GM23338 (cell line): ENCODE measurements around the gene AGXT2. TPM values are rescaled to one million over a fixed set of nuclear protein-coding genes. Genes with fewer than 3 reads are reported as not detected.

ENCODE experiments used
- ATAC-seq: fragments of 200-7000 bp; cut with Tn5 transposase; 3 replicates; pipeline ENCODE4 v1.9.1; 2020
- DNase-seq: peaks from one replicate; pipeline ENCODE4 v3.0.0-alpha.2; 2015; ENCODE audit warnings: low spot score
- H2AFZ ChIP-seq: fragments of 200-600 bp; sonication (generic); 2 replicates; pipeline ENCODE4 v1.8.0; 2016; ENCODE audit warnings: antibody characterized with exemption, mild to moderate bottlenecking, moderate library complexity
- H3F3A ChIP-seq: fragments of 200-600 bp; sonication (generic); replicated peaks from 2 replicates; pipeline ENCODE4 v1.8.0; 2017; ENCODE audit warnings: antibody characterized with exemption, mixed run types, low read depth
- H3K27ac ChIP-seq: fragments of 200-600 bp; sonication (generic); 2 replicates; pipeline ENCODE4 v1.6.1; 2016; ENCODE audit warnings: low read depth
- H3K27me3 ChIP-seq: fragments of 200-600 bp; sonication (generic); 2 replicates; pipeline ENCODE4 v1.8.0; 2016; ENCODE audit warnings: mild to moderate bottlenecking, mixed run types, moderate library complexity; ENCODE audit not compliant: insufficient read depth
- H3K36me3 ChIP-seq: fragments of 200-600 bp; sonication (generic); 2 replicates; pipeline ENCODE4 v1.8.0; 2016; ENCODE audit warnings: mild to moderate bottlenecking; ENCODE audit not compliant: insufficient read depth
- H3K4me1 ChIP-seq: fragments of 200-600 bp; sonication (generic); 2 replicates; pipeline ENCODE4 v1.8.0; 2016; ENCODE audit warnings: mild to moderate bottlenecking, moderate library complexity; ENCODE audit not compliant: insufficient read depth
- H3K4me2 ChIP-seq: fragments of 200-600 bp; sonication (generic); 2 replicates; pipeline ENCODE4 v1.7.1; 2017; ENCODE audit warnings: mixed run types
- H3K4me3 ChIP-seq: fragments of 200-600 bp; sonication (generic); 2 replicates; pipeline ENCODE4 v1.6.1; 2016; ENCODE audit warnings: mixed run types
- H3K79me2 ChIP-seq: fragments of 200-600 bp; sonication (generic); replicated peaks from 2 replicates; pipeline ENCODE4 v1.8.0; 2017; ENCODE audit warnings: mild to moderate bottlenecking; ENCODE audit not compliant: insufficient read depth
- H3K9me2 ChIP-seq: fragments of 200-600 bp; sonication (generic); 2 replicates; pipeline ENCODE4 v1.8.0; 2017; ENCODE audit not compliant: insufficient read depth
- H4K20me1 ChIP-seq: fragments of 200-600 bp; sonication (generic); replicated peaks from 2 replicates; pipeline ENCODE4 v1.8.0; 2017; ENCODE audit warnings: mild to moderate bottlenecking; ENCODE audit not compliant: insufficient read depth
- H3K27ac Mint-ChIP-seq: 2 replicates; pipeline ENCODE4 v1.8.0; 2020; ENCODE audit warnings: inconsistent platforms, mild to moderate bottlenecking, moderate library complexity, mixed read lengths
- H3K27me3 Mint-ChIP-seq: 3 replicates; pipeline ENCODE4 v1.8.0; 2022; ENCODE audit warnings: low read depth, mild to moderate bottlenecking, moderate library complexity, mixed read lengths, inconsistent platforms; ENCODE audit not compliant: insufficient read depth, poor library complexity
- H3K36me3 Mint-ChIP-seq: 3 replicates; pipeline ENCODE4 v1.8.0; 2021; ENCODE audit warnings: low read depth, mild to moderate bottlenecking, inconsistent platforms, moderate library complexity, mixed read lengths
- H3K4me1 Mint-ChIP-seq: 3 replicates; pipeline ENCODE4 v1.8.0; 2020; ENCODE audit warnings: mild to moderate bottlenecking, inconsistent platforms, mixed read lengths
- H3K4me3 Mint-ChIP-seq: 3 replicates; pipeline ENCODE4 v1.8.0; 2021; ENCODE audit warnings: moderate library complexity, mild to moderate bottlenecking, inconsistent platforms, mixed read lengths
- H3K9me3 Mint-ChIP-seq: 3 replicates; pipeline ENCODE4 v1.8.0; 2020; ENCODE audit warnings: moderate library complexity, mild to moderate bottlenecking, inconsistent platforms, mixed read lengths
- CREB1 ChIP-seq: fragments of 250-450 bp; sonication (Bioruptor Pico); IDR thresholded peaks from 2 replicates; pipeline ENCODE4 v1.5.0; 2020; ENCODE audit warnings: low read depth, mild to moderate bottlenecking, moderate library complexity
- EZH2 ChIP-seq: fragments of 200-600 bp; sonication (generic); IDR thresholded peaks from one replicate; pipeline ENCODE4 v1.8.0; 2017; ENCODE audit warnings: antibody characterized with exemption, mild to moderate bottlenecking, low read depth; ENCODE audit not compliant: unreplicated experiment
- EZH2phosphoT487 ChIP-seq: fragments of 200-600 bp; sonication (generic); IDR thresholded peaks from one replicate; pipeline ENCODE4 v1.8.1; 2018; ENCODE audit warnings: antibody characterized with exemption; ENCODE audit not compliant: unreplicated experiment
- JUNB ChIP-seq: IDR thresholded peaks from one replicate; pipeline ENCODE4 v1.6.1; 2016; ENCODE audit warnings: antibody characterized with exemption; ENCODE audit not compliant: unreplicated experiment
- NANOG ChIP-seq: IDR thresholded peaks from 2 replicates; pipeline ENCODE4 v1.6.1; 2016; ENCODE audit warnings: antibody characterized with exemption, borderline replicate concordance
- POLR2AphosphoS5 ChIP-seq: IDR thresholded peaks from 2 replicates; pipeline ENCODE4 v1.6.1; 2016; ENCODE audit warnings: antibody characterized with exemption, low read depth
- STAT1 ChIP-seq: IDR thresholded peaks from one replicate; pipeline ENCODE4 v1.6.1; 2016; ENCODE audit warnings: antibody characterized with exemption; ENCODE audit not compliant: unreplicated experiment
- ZNF114 ChIP-seq: fragments of 250-450 bp; sonication (Bioruptor Pico); IDR thresholded peaks from 2 replicates; pipeline ENCODE4 v1.5.0; 2020; ENCODE audit warnings: mild to moderate bottlenecking, moderate library complexity
- ZNF331 ChIP-seq: fragments of 250-450 bp; sonication (Bioruptor Pico); IDR thresholded peaks from 2 replicates; pipeline ENCODE4 v1.5.0; 2020; ENCODE audit warnings: low read depth, mild to moderate bottlenecking, moderate library complexity
- polyA plus RNA-seq: library from polyadenylated mRNA; unstranded; fragments of >200 nt; fragmentation: Nextera tagmentation; extraction: Ambion mirVana; gene quantifications from 2 replicates; pipeline ENCODE4 v1.2.1, GENCODE V29; 2016
- total RNA-seq: library from RNA; depleted of rRNA; stranded (reverse); fragments of >200 nt; shearing (Covaris generic); gene quantifications from 2 replicates; pipeline ENCODE4 v1.2.3, GENCODE V29; 2014
- TF ChIP-seq, protein P1 (sequence below), 2 experiments: fragments of 200-600 bp in 1 of 2; sonication (generic) in 1 of 2; conservative IDR thresholded peaks; 2 replicates each; pipeline versions ENCODE4 v1.5.1 to v1.6.1; 2016 to 2017; ENCODE audit warnings: antibody characterized with exemption in 2 of 2, low read depth in 2 of 2, mild to moderate bottlenecking in 2 of 2, moderate library complexity in 1 of 2
- TF ChIP-seq, protein P2 (sequence below): fragments of 250-450 bp; sonication (Bioruptor Pico); IDR thresholded peaks from 2 replicates; pipeline ENCODE4 v1.5.0; 2020; ENCODE audit warnings: mild to moderate bottlenecking, moderate library complexity
- TF ChIP-seq, protein P3 (sequence below): IDR thresholded peaks from one replicate; pipeline ENCODE4 v1.6.1; 2018; ENCODE audit warnings: antibody characterized with exemption; ENCODE audit not compliant: unreplicated experiment

Gene AGXT2
- total and polyA plus RNA-seq, 2 experiments from 2014 or later = not detected

DNA sequence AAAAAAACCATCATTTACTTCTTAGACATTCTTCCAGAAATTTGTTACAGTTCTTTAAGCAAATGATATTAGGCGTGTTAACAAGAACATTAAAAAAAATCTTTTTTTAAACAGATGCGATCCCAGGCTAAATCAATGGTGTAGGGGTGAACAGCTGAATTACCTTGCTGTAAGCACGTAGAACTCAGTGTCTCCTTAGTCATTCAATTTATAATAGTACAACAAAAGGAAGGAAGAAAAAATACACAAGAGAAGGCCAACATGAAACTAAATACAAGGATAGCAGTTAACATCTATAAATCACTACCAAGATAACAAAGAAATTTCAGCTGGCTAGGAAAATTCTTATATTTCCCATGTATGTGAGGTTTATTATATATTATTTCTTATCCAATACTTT lies 35.4 kb downstream of the AGXT2 start:
- no peaks in the 10 kb centered on the region for H3F3A ChIP-seq
- H3K36me3 ChIP-seq = no peaks in the 10 kb centered on the region
- no peak overlapping the region for H2AFZ ChIP-seq
- H3K27ac Mint-ChIP-seq = no peak overlapping the region
- H3K4me3 ChIP-seq = no peak overlapping the region
- no peaks in the 10 kb centered on the region for H3K27me3 ChIP-seq
- H3K27me3 Mint-ChIP-seq = peaks cover 4% of the 10 kb centered on the region
- H3K36me3 Mint-ChIP-seq = no peaks in the 10 kb centered on the region
- H3K79me2 ChIP-seq = no peaks in the 10 kb centered on the region
- no peaks in the 10 kb centered on the region for H3K4me1 ChIP-seq
- no peaks in the 10 kb centered on the region for H3K9me3 Mint-ChIP-seq
- no peak overlapping the region for H3K4me3 Mint-ChIP-seq
- no peak for ATAC-seq
- DNase-seq = no peak
- 0 out of 2 replicates have a peak, but pooled peaks cover 3% of the 10 kb centered on the region for H3K9me2 ChIP-seq
- H3K27ac ChIP-seq = no peak overlapping the region
- no peak overlapping the region for H3K4me2 ChIP-seq
- H4K20me1 ChIP-seq = no peaks in the 10 kb centered on the region
- no peaks in the 10 kb centered on the region for H3K4me1 Mint-ChIP-seq
- TF ChIP-seq EZH2 = no peak
- TF ChIP-seq, protein P1, sequence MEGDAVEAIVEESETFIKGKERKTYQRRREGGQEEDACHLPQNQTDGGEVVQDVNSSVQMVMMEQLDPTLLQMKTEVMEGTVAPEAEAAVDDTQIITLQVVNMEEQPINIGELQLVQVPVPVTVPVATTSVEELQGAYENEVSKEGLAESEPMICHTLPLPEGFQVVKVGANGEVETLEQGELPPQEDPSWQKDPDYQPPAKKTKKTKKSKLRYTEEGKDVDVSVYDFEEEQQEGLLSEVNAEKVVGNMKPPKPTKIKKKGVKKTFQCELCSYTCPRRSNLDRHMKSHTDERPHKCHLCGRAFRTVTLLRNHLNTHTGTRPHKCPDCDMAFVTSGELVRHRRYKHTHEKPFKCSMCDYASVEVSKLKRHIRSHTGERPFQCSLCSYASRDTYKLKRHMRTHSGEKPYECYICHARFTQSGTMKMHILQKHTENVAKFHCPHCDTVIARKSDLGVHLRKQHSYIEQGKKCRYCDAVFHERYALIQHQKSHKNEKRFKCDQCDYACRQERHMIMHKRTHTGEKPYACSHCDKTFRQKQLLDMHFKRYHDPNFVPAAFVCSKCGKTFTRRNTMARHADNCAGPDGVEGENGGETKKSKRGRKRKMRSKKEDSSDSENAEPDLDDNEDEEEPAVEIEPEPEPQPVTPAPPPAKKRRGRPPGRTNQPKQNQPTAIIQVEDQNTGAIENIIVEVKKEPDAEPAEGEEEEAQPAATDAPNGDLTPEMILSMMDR (conservative IDR thresholded peaks at IDR 0.05; ENCODE audit: low read depth in 2 of 2) = no peak

DNA sequence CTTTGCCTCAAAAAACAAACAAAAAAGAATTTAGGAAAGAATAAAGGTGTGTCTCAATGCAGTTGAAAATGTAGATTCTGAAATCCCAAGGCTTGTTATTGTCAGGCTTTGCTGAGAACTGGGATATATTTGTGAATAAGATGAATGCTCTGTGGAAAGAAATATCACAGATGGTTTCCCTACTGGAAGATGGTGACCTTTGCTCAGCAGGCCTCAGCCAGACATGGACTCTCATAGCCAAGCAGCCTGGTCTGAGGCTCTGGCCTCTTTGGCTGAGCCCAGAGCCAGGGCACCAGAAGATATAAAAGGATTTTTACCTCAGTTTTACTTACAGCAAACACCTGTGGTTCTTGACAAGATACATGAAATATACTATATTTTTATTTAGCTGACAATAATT lies 37.1 kb downstream of the AGXT2 start:
- no peak overlapping the region for H3K27ac ChIP-seq
- no peak for ATAC-seq
- TF ChIP-seq STAT1 (no peak), POLR2AphosphoS5 (no peak), ZNF114 (no peak), CREB1 (CRISPR knock-in tag) (no peak), EZH2 (no peak), NANOG (no peak), JUNB (no peak), EZH2phosphoT487 (no peak), ZNF331 (CRISPR knock-in tag) (no peak)
- TF ChIP-seq, protein P2, sequence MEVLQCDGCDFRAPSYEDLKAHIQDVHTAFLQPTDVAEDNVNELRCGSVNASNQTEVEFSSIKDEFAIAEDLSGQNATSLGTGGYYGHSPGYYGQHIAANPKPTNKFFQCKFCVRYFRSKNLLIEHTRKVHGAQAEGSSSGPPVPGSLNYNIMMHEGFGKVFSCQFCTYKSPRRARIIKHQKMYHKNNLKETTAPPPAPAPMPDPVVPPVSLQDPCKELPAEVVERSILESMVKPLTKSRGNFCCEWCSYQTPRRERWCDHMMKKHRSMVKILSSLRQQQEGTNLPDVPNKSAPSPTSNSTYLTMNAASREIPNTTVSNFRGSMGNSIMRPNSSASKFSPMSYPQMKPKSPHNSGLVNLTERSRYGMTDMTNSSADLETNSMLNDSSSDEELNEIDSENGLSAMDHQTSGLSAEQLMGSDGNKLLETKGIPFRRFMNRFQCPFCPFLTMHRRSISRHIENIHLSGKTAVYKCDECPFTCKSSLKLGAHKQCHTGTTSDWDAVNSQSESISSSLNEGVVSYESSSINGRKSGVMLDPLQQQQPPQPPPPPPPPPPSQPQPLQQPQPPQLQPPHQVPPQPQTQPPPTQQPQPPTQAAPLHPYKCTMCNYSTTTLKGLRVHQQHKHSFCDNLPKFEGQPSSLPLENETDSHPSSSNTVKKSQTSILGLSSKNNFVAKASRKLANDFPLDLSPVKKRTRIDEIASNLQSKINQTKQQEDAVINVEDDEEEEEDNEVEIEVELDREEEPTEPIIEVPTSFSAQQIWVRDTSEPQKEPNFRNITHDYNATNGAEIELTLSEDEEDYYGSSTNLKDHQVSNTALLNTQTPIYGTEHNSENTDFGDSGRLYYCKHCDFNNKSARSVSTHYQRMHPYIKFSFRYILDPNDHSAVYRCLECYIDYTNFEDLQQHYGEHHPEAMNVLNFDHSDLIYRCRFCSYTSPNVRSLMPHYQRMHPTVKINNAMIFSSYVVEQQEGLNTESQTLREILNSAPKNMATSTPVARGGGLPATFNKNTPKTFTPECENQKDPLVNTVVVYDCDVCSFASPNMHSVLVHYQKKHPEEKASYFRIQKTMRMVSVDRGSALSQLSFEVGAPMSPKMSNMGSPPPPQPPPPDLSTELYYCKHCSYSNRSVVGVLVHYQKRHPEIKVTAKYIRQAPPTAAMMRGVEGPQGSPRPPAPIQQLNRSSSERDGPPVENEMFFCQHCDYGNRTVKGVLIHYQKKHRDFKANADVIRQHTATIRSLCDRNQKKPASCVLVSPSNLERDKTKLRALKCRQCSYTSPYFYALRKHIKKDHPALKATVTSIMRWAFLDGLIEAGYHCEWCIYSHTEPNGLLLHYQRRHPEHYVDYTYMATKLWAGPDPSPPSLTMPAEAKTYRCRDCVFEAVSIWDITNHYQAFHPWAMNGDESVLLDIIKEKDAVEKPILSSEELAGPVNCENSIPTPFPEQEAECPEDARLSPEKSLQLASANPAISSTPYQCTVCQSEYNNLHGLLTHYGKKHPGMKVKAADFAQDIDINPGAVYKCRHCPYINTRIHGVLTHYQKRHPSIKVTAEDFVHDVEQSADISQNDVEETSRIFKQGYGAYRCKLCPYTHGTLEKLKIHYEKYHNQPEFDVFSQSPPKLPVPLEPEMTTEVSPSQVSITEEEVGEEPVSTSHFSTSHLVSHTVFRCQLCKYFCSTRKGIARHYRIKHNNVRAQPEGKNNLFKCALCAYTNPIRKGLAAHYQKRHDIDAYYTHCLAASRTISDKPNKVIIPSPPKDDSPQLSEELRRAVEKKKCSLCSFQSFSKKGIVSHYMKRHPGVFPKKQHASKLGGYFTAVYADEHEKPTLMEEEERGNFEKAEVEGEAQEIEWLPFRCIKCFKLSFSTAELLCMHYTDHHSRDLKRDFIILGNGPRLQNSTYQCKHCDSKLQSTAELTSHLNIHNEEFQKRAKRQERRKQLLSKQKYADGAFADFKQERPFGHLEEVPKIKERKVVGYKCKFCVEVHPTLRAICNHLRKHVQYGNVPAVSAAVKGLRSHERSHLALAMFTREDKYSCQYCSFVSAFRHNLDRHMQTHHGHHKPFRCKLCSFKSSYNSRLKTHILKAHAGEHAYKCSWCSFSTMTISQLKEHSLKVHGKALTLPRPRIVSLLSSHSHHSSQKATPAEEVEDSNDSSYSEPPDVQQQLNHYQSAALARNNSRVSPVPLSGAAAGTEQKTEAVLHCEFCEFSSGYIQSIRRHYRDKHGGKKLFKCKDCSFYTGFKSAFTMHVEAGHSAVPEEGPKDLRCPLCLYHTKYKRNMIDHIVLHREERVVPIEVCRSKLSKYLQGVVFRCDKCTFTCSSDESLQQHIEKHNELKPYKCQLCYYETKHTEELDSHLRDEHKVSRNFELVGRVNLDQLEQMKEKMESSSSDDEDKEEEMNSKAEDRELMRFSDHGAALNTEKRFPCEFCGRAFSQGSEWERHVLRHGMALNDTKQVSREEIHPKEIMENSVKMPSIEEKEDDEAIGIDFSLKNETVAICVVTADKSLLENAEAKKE (CRISPR knock-in tag) = no peak
- TF ChIP-seq, protein P3, sequence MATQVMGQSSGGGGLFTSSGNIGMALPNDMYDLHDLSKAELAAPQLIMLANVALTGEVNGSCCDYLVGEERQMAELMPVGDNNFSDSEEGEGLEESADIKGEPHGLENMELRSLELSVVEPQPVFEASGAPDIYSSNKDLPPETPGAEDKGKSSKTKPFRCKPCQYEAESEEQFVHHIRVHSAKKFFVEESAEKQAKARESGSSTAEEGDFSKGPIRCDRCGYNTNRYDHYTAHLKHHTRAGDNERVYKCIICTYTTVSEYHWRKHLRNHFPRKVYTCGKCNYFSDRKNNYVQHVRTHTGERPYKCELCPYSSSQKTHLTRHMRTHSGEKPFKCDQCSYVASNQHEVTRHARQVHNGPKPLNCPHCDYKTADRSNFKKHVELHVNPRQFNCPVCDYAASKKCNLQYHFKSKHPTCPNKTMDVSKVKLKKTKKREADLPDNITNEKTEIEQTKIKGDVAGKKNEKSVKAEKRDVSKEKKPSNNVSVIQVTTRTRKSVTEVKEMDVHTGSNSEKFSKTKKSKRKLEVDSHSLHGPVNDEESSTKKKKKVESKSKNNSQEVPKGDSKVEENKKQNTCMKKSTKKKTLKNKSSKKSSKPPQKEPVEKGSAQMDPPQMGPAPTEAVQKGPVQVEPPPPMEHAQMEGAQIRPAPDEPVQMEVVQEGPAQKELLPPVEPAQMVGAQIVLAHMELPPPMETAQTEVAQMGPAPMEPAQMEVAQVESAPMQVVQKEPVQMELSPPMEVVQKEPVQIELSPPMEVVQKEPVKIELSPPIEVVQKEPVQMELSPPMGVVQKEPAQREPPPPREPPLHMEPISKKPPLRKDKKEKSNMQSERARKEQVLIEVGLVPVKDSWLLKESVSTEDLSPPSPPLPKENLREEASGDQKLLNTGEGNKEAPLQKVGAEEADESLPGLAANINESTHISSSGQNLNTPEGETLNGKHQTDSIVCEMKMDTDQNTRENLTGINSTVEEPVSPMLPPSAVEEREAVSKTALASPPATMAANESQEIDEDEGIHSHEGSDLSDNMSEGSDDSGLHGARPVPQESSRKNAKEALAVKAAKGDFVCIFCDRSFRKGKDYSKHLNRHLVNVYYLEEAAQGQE = no peak

More for the DNA sequence above, 37.1 kb downstream of the AGXT2 start:
- no peaks in the 10 kb centered on the region for H3K36me3 ChIP-seq
- no peaks in the 10 kb centered on the region for H3K9me3 Mint-ChIP-seq
- H3K27me3 ChIP-seq = no peaks in the 10 kb centered on the region
- no peaks in the 10 kb centered on the region for H3K79me2 ChIP-seq
- no peaks in the 10 kb centered on the region for H4K20me1 ChIP-seq
- H2AFZ ChIP-seq = no peak overlapping the region
- no peak for DNase-seq
- H3K27ac Mint-ChIP-seq = no peak overlapping the region
- H3K4me1 Mint-ChIP-seq = no peaks in the 10 kb centered on the region
- H3F3A ChIP-seq = no peaks in the 10 kb centered on the region
- no peaks in the 10 kb centered on the region for H3K9me2 ChIP-seq
- H3K27me3 Mint-ChIP-seq = peaks cover 3% of the 10 kb centered on the region
- no peaks in the 10 kb centered on the region for H3K36me3 Mint-ChIP-seq
- H3K4me3 ChIP-seq = no peak overlapping the region
- no peak overlapping the region for H3K4me2 ChIP-seq
- no peaks in the 10 kb centered on the region for H3K4me1 ChIP-seq
- H3K4me3 Mint-ChIP-seq = no peak overlapping the region
